IPS-15b (cell line): ENCODE data around the gene DAND5.

Experiments used
- H3K27me3 ChIP-seq: one replicate; pipeline ENCODE4 v1.6.1; 2013; ENCODE audit warnings: low read length; ENCODE audit not compliant: control insufficient read depth, insufficient read depth
- H3K36me3 ChIP-seq: one replicate; pipeline ENCODE4 v1.6.1; 2013; ENCODE audit warnings: low read length; ENCODE audit not compliant: control insufficient read depth, insufficient read depth
- H3K4me1 ChIP-seq: one replicate; pipeline ENCODE4 v1.6.1; 2013; ENCODE audit warnings: mild to moderate bottlenecking, low read length; ENCODE audit not compliant: control insufficient read depth, insufficient read depth
- H3K4me3 ChIP-seq: one replicate; pipeline ENCODE4 v1.5.1; 2013; ENCODE audit warnings: low read depth, low read length
- H3K9ac ChIP-seq: one replicate; pipeline ENCODE4 v1.6.1; 2013; ENCODE audit warnings: low read depth, mild to moderate bottlenecking, low read length
- H3K9me3 ChIP-seq: one replicate; pipeline ENCODE4 v1.6.1; 2013; ENCODE audit warnings: mild to moderate bottlenecking, low read length; ENCODE audit not compliant: control insufficient read depth, insufficient read depth

Gene DAND5

GRCh38 chr19:12937927-12938778 is 31.2 kb upstream of the DAND5 start, which contains the start of gene CALR:
CALR (plus strand) TSS chr19:12938609; CDS start chr19:12938680, 71 bp downstream.
- Histone ChIP-seq H3K9ac (peak within 1 kb of the TSS; percentile 82), H3K4me1 (peaks cover 7% of the 10 kb centered on the region), H3K9me3 (no peaks in the 10 kb centered on the region), H3K4me3 (peak within 1 kb of the TSS; percentile 88), H3K36me3 (peaks cover 41% of the 10 kb centered on the region), H3K27me3 (no peaks in the 10 kb centered on the region)

GRCh38 chr19:12938779-12939601 is 30.4 kb upstream of the DAND5 start:
- peaks cover 6% of the 10 kb centered on the region for H3K4me1 ChIP-seq
- H3K9me3 ChIP-seq = no peaks in the 10 kb centered on the region
- peak overlapping the region; percentile 82 for H3K9ac ChIP-seq
- H3K27me3 ChIP-seq = no peaks in the 10 kb centered on the region
- peaks cover 46% of the 10 kb centered on the region for H3K36me3 ChIP-seq
- peak overlapping the region; percentile 88 for H3K4me3 ChIP-seq

GRCh38 chr19:12939975-12940423 is 29.4 kb upstream of the DAND5 start:
- Histone ChIP-seq H3K4me3 (peak overlapping the region; percentile 88), H3K36me3 (peaks cover 51% of the 10 kb centered on the region), H3K27me3 (no peaks in the 10 kb centered on the region), H3K9me3 (no peaks in the 10 kb centered on the region), H3K9ac (no peak overlapping the region), H3K4me1 (peaks cover 4% of the 10 kb centered on the region)

GRCh38 chr19:12940897-12941296 is 28.5 kb upstream of the DAND5 start:
- Histone ChIP-seq H3K9ac (peak overlapping the region; percentile 8), H3K9me3 (no peaks in the 10 kb centered on the region), H3K36me3 (peaks cover 51% of the 10 kb centered on the region), H3K4me3 (no peak overlapping the region), H3K4me1 (peaks cover 4% of the 10 kb centered on the region), H3K27me3 (no peaks in the 10 kb centered on the region)

GRCh38 chr19:12943437-12944044 is 25.8 kb upstream of the DAND5 start:
- no peak overlapping the region for H3K4me3 ChIP-seq
- H3K9ac ChIP-seq = no peak overlapping the region
- H3K36me3 ChIP-seq = peaks cover 62% of the 10 kb centered on the region
- H3K9me3 ChIP-seq = no peaks in the 10 kb centered on the region
- peaks cover 4% of the 10 kb centered on the region for H3K4me1 ChIP-seq
- H3K27me3 ChIP-seq = no peaks in the 10 kb centered on the region

GRCh38 chr19:12944104-12944674 is 25.2 kb upstream of the DAND5 start:
- Histone ChIP-seq H3K4me1 (peaks cover 4% of the 10 kb centered on the region), H3K36me3 (peaks cover 66% of the 10 kb centered on the region), H3K9me3 (no peaks in the 10 kb centered on the region), H3K9ac (no peak overlapping the region), H3K27me3 (no peaks in the 10 kb centered on the region), H3K4me3 (no peak overlapping the region)

- H3K36me3 ChIP-seq = peaks cover 63% of the 10 kb centered on the region
- peak within 1 kb of the TSS; percentile 91 for H3K4me3 ChIP-seq
- no peaks in the 10 kb centered on the region for H3K27me3 ChIP-seq
- no peaks in the 10 kb centered on the region for H3K4me1 ChIP-seq
- no peaks in the 10 kb centered on the region for H3K9me3 ChIP-seq
- peak within 1 kb of the TSS; percentile 91 for H3K9ac ChIP-seq
Measured at GRCh38 chr19:12945479-12946091, 23.8 kb upstream of the DAND5 start, which contains the start of gene RAD23A. RAD23A (plus strand) TSS chr19:12945862; CDS start chr19:12945949, 87 bp downstream.

GRCh38 chr19:12946092-12946721 is 23.2 kb upstream of the DAND5 start:
- Histone ChIP-seq H3K9me3 (no peaks in the 10 kb centered on the region), H3K9ac (peak overlapping the region; percentile 91), H3K36me3 (peaks cover 62% of the 10 kb centered on the region), H3K27me3 (no peaks in the 10 kb centered on the region), H3K4me1 (no peaks in the 10 kb centered on the region), H3K4me3 (peak overlapping the region; percentile 91)

GRCh38 chr19:12946731-12947496 is 22.5 kb upstream of the DAND5 start:
- no peaks in the 10 kb centered on the region for H3K27me3 ChIP-seq
- no peaks in the 10 kb centered on the region for H3K9me3 ChIP-seq
- H3K4me1 ChIP-seq = no peaks in the 10 kb centered on the region
- peak overlapping the region; percentile 91 for H3K4me3 ChIP-seq
- H3K9ac ChIP-seq = peak overlapping the region; percentile 91
- H3K36me3 ChIP-seq = peaks cover 55% of the 10 kb centered on the region
